Spinal cord (tissue), 10 donors: ENCODE data around the gene WFIKKN2. TPM values are rescaled to one million over a fixed set of nuclear protein-coding genes. Genes with fewer than 3 reads are reported as not detected.

Experiments used
- DNase-seq, 6 donors: peaks; one replicate each; pipeline versions ENCODE4 v3.0.0 to v3.0.0-alpha.2; 2013 to 2015; ENCODE audit warnings: low spot score in 6 of 6, low read depth in 4 of 6
- H3K27ac ChIP-seq: one replicate; pipeline ENCODE4 v1.5.1; 2013; ENCODE audit warnings: low read depth, low read length, control low read depth
- H3K27me3 ChIP-seq: one replicate; pipeline ENCODE4 v1.6.1; 2013; ENCODE audit warnings: low read length; ENCODE audit not compliant: control insufficient read depth, insufficient read depth
- H3K36me3 ChIP-seq: one replicate; pipeline ENCODE4 v1.6.1; 2013; ENCODE audit warnings: low read length; ENCODE audit not compliant: control insufficient read depth, insufficient read depth
- H3K4me1 ChIP-seq: one replicate; pipeline ENCODE4 v1.6.1; 2013; ENCODE audit warnings: low read length; ENCODE audit not compliant: control insufficient read depth, insufficient read depth
- H3K4me3 ChIP-seq: one replicate; pipeline ENCODE4 v1.5.1; 2013; ENCODE audit warnings: low read depth, low read length, control low read depth
- H3K9me3 ChIP-seq: one replicate; pipeline ENCODE4 v1.6.1; 2013; ENCODE audit warnings: low read length; ENCODE audit not compliant: control insufficient read depth, insufficient read depth
- WGBS: methylation state at CpG from one replicate; pipeline ENCODE4 v1.1.5; 2013; ENCODE audit warnings: missing lambda C conversion rate; ENCODE audit not compliant: insufficient coverage; 5-methylcytosine and 5-hydroxymethylcytosine counted together
- polyA plus RNA-seq, 2 donors: library from polyadenylated mRNA; unstranded; fragments of 120-200 nt; gene quantifications; one replicate each; pipeline ENCODE4 v1.2.1, GENCODE V29; 2013; ENCODE audit not compliant: insufficient read length in 2 of 2
- total RNA-seq, 2 donors: library from RNA; depleted of rRNA in 1 of 2; stranded (reverse); fragments of 120-200 nt in 1 of 2; fragments of >200 nt in 1 of 2; gene quantifications; one replicate each; pipeline versions ENCODE4 v1.2.3 to v1.2.4, GENCODE V29; 2013 to 2014
- donor health status: healthy.

WFIKKN2 gene
- total and polyA plus RNA-seq, 4 donors: 6.3 to 111 (median 13.4) TPM

GRCh38 chr17:50881182-50881581 is 45.8 kb downstream of the WFIKKN2 start:
- H3K36me3 ChIP-seq: no peaks in the 10 kb centered on the region
- WGBS: no CpG with 5 or more reads among the region's 2 CpGs

GRCh38 chr17:50882851-50883250 is 47.5 kb downstream of the WFIKKN2 start:
- WGBS: 100% methylated on average over 6 of the region's 7 CpGs
- Histone ChIP-seq H3K36me3 (no peaks in the 10 kb centered on the region), H3K27me3 (no peaks in the 10 kb centered on the region), H3K4me1 (peaks cover 2% of the 10 kb centered on the region), H3K9me3 (no peaks in the 10 kb centered on the region), H3K4me3 (no peak overlapping the region), H3K27ac (no peak overlapping the region)
- no peak for DNase-seq

More at GRCh38 chr17:50881182-50881581, 45.8 kb downstream of the WFIKKN2 start:
- no peak for DNase-seq
- H3K27ac ChIP-seq: no peak overlapping the region
- no peaks in the 10 kb centered on the region for H3K4me1 ChIP-seq
- H3K27me3 ChIP-seq: no peaks in the 10 kb centered on the region
- no peak overlapping the region for H3K4me3 ChIP-seq
- no peaks in the 10 kb centered on the region for H3K9me3 ChIP-seq

- 60% methylated on average over 5 of the region's 5 CpGs for WGBS
- no peak for DNase-seq
- peaks cover 2% of the 10 kb centered on the region for H3K4me1 ChIP-seq
- no peaks in the 10 kb centered on the region for H3K9me3 ChIP-seq
- H3K36me3 ChIP-seq: no peaks in the 10 kb centered on the region
- H3K4me3 ChIP-seq: no peak overlapping the region
- H3K27ac ChIP-seq: no peak overlapping the region
- H3K27me3 ChIP-seq: no peaks in the 10 kb centered on the region
Measured at GRCh38 chr17:50883850-50884438, 48.6 kb downstream of the WFIKKN2 start.

- 91% methylated on average over 6 of the region's 8 CpGs for WGBS
- no peaks in the 10 kb centered on the region for H3K36me3 ChIP-seq
- no peak overlapping the region for H3K27ac ChIP-seq
- H3K4me3 ChIP-seq: no peak overlapping the region
- peaks cover 2% of the 10 kb centered on the region for H3K4me1 ChIP-seq
- no peaks in the 10 kb centered on the region for H3K27me3 ChIP-seq
- DNase-seq: no peak
- no peaks in the 10 kb centered on the region for H3K9me3 ChIP-seq
Measured at GRCh38 chr17:50884439-50885311, 49.3 kb downstream of the WFIKKN2 start.

GRCh38 chr17:50887705-50888245 is 52.4 kb downstream of the WFIKKN2 start:
- Histone ChIP-seq H3K27ac (no peak overlapping the region), H3K9me3 (no peaks in the 10 kb centered on the region), H3K36me3 (no peaks in the 10 kb centered on the region), H3K4me1 (peaks cover 2% of the 10 kb centered on the region), H3K27me3 (no peaks in the 10 kb centered on the region), H3K4me3 (no peak overlapping the region)
- DNase-seq: no peak
- 94% methylated on average over 4 of the region's 5 CpGs for WGBS

- no peak for DNase-seq
- H3K27ac ChIP-seq: no peak overlapping the region
- no peaks in the 10 kb centered on the region for H3K27me3 ChIP-seq
- H3K4me1 ChIP-seq: peaks cover 12% of the 10 kb centered on the region
- H3K9me3 ChIP-seq: no peaks in the 10 kb centered on the region
- 86% methylated on average over 2 of the region's 3 CpGs for WGBS
- no peak overlapping the region for H3K4me3 ChIP-seq
- no peaks in the 10 kb centered on the region for H3K36me3 ChIP-seq
Measured at GRCh38 chr17:50889528-50890118, 54.2 kb downstream of the WFIKKN2 start.

- 88% methylated on average over 9 of the region's 12 CpGs for WGBS
- Histone ChIP-seq H3K27me3 (no peaks in the 10 kb centered on the region), H3K4me3 (no peak overlapping the region), H3K36me3 (no peaks in the 10 kb centered on the region), H3K27ac (no peak overlapping the region), H3K9me3 (no peaks in the 10 kb centered on the region), H3K4me1 (peaks cover 12% of the 10 kb centered on the region)
- no peak for DNase-seq
Measured at GRCh38 chr17:50890675-50891516, 55.5 kb downstream of the WFIKKN2 start.

- H3K36me3 ChIP-seq: no peaks in the 10 kb centered on the region
- H3K27me3 ChIP-seq: no peaks in the 10 kb centered on the region
- no peaks in the 10 kb centered on the region for H3K9me3 ChIP-seq
- 91% methylated on average over 4 of the region's 4 CpGs for WGBS
- peaks cover 12% of the 10 kb centered on the region for H3K4me1 ChIP-seq
- DNase-seq: no peak
- H3K27ac ChIP-seq: no peak overlapping the region
- H3K4me3 ChIP-seq: no peak overlapping the region
Measured at GRCh38 chr17:50891577-50891989, 56.2 kb downstream of the WFIKKN2 start.
